GM12801 (cell line): ENCODE measurements around the gene MAFB.

Source experiments
- CTCF ChIP-seq: IDR thresholded peaks from one replicate; pipeline ENCODE4 v1.5.1; 2011; ENCODE audit warnings: control low read depth; ENCODE audit not compliant: insufficient read length; ENCODE audit errors: extremely low read depth

MAFB gene

GRCh38 chr20:40680161-40680959 is 8.7 kb downstream of the MAFB start:
- TF ChIP-seq CTCF, result no peak

- no peak for TF ChIP-seq CTCF
Observed at GRCh38 chr20:40679184-40679583, 9.9 kb downstream of the MAFB start.

- TF ChIP-seq CTCF, result no peak
Observed at GRCh38 chr20:40678286-40678875, 10.7 kb downstream of the MAFB start.

GRCh38 chr20:40677343-40677924 is 11.6 kb downstream of the MAFB start:
- no peak for TF ChIP-seq CTCF

- TF ChIP-seq CTCF, result no peak
Observed at GRCh38 chr20:40676491-40677269, 12.4 kb downstream of the MAFB start.

GRCh38 chr20:40675599-40676221 is 13.3 kb downstream of the MAFB start:
- TF ChIP-seq CTCF, result no peak

- no peak for TF ChIP-seq CTCF
Observed at GRCh38 chr20:40673442-40673841, 15.6 kb downstream of the MAFB start.
